SU-DHL-6 (cell line): Measurements from ENCODE around the gene RELN.

ENCODE experiments used
- H2AFZ ChIP-seq: fragments of 200-600 bp; sonication (generic); 2 replicates; pipeline ENCODE4 v1.6.1; 2014; ENCODE audit warnings: low read depth, mild to moderate bottlenecking, moderate library complexity, mixed read lengths, antibody characterized with exemption, low read length; ENCODE audit not compliant: severe bottlenecking
- H3F3A ChIP-seq: fragments of 200-600 bp; shearing (Covaris generic); 2 replicates; pipeline ENCODE4 v1.6.0; 2016; ENCODE audit warnings: antibody characterized with exemption, mild to moderate bottlenecking; ENCODE audit not compliant: insufficient read depth
- H3K27ac ChIP-seq: fragments of 200-600 bp; sonication (generic); 2 replicates; pipeline ENCODE4 v1.5.1; 2016; ENCODE audit warnings: low read depth, mild to moderate bottlenecking, low read length, moderate library complexity, mixed read lengths
- H3K27me3 ChIP-seq: fragments of 200-600 bp; sonication (generic), shearing (Covaris generic); 2 replicates; pipeline ENCODE4 v1.6.0; 2014; ENCODE audit warnings: mild to moderate bottlenecking, low read length
- H3K36me3 ChIP-seq: fragments of 200-600 bp; sonication (generic); 2 replicates; pipeline ENCODE4 v1.6.1; 2014; ENCODE audit warnings: mild to moderate bottlenecking, low read length, mixed read lengths
- H3K4me2 ChIP-seq: fragments of 300-600, 200-600 bp; shearing (Covaris generic), sonication (generic); 2 replicates; pipeline ENCODE4 v1.6.0; 2014; ENCODE audit warnings: low read length, low read depth, mild to moderate bottlenecking; ENCODE audit not compliant: poor library complexity, severe bottlenecking
- H3K4me3 ChIP-seq: fragments of 200-600 bp; sonication (generic); 2 replicates; pipeline ENCODE4 v1.5.1; 2014; ENCODE audit warnings: antibody characterized with exemption, low read length, mild to moderate bottlenecking, mixed read lengths; ENCODE audit not compliant: insufficient read depth, poor library complexity, severe bottlenecking
- H3K79me2 ChIP-seq: fragments of 200-600 bp; sonication (generic); 2 replicates; pipeline ENCODE4 v1.6.1; 2014; ENCODE audit warnings: mild to moderate bottlenecking, low read length, moderate library complexity; ENCODE audit not compliant: insufficient read depth
- H3K9ac ChIP-seq: fragments of 200-600 bp; sonication (generic); 2 replicates; pipeline ENCODE4 v1.7.0; 2014; ENCODE audit warnings: mild to moderate bottlenecking, low read length
- H3K9me2 ChIP-seq: fragments of 200-600 bp; sonication (generic); replicated peaks from 2 replicates; pipeline ENCODE4 v1.6.1; 2014; ENCODE audit warnings: low read length; ENCODE audit not compliant: insufficient read depth
- H3K9me3 ChIP-seq: fragments of 200-600 bp; sonication (generic); 2 replicates; pipeline ENCODE4 v1.6.1; 2014; ENCODE audit warnings: low read length, mixed read lengths; ENCODE audit not compliant: insufficient read depth
- H4K20me1 ChIP-seq: fragments of 200-600 bp; sonication (generic); 2 replicates; pipeline ENCODE4 v1.6.1; 2014; ENCODE audit warnings: low read depth, mild to moderate bottlenecking, antibody characterized with exemption, low read length, moderate library complexity, mixed read lengths
- CTCF ChIP-seq: fragments of 200-600 bp; sonication (generic); IDR thresholded peaks from one replicate; pipeline ENCODE4 v1.5.1; 2017; ENCODE audit warnings: antibody characterized with exemption, mild to moderate bottlenecking, low read length, moderate library complexity; ENCODE audit not compliant: insufficient read depth, poor library complexity, severe bottlenecking
- EZH2phosphoT487 ChIP-seq: fragments of 200-600 bp; sonication (generic), shearing (Covaris generic); conservative IDR thresholded peaks from 2 replicates; pipeline ENCODE4 v1.6.1; 2018; ENCODE audit warnings: mild to moderate bottlenecking, antibody characterized with exemption, low read length, moderate library complexity, mixed read lengths

Gene RELN

GRCh38 chr7:103592844-103593243 is 396.6 kb downstream of the RELN start:
- Histone ChIP-seq H3F3A (no peaks in the 10 kb centered on the region), H3K27ac (no peak overlapping the region), H3K36me3 (no peaks in the 10 kb centered on the region), H4K20me1 (no peaks in the 10 kb centered on the region), H3K79me2 (no peaks in the 10 kb centered on the region), H3K9me2 (no peaks in the 10 kb centered on the region), H3K9me3 (no peaks in the 10 kb centered on the region), H3K9ac (no peak overlapping the region), H3K27me3 (no peaks in the 10 kb centered on the region), H2AFZ (no peak overlapping the region), H3K4me2 (no peak overlapping the region), H3K4me3 (no peak overlapping the region)
- TF ChIP-seq EZH2phosphoT487, result no peak
- no peak for TF ChIP-seq CTCF

GRCh38 chr7:103592187-103592586 is 397.3 kb downstream of the RELN start:
- H3F3A ChIP-seq, result no peaks in the 10 kb centered on the region
- TF ChIP-seq CTCF (no peak), EZH2phosphoT487 (no peak)
- no peaks in the 10 kb centered on the region for H3K36me3 ChIP-seq

GRCh38 chr7:103580031-103580430 is 409.4 kb downstream of the RELN start:
- no peaks in the 10 kb centered on the region for H3K27me3 ChIP-seq
- H3K27ac ChIP-seq, result no peak overlapping the region
- H3K9me3 ChIP-seq, result no peaks in the 10 kb centered on the region
- no peak overlapping the region for H3K9ac ChIP-seq
- no peaks in the 10 kb centered on the region for H3K36me3 ChIP-seq
- H3F3A ChIP-seq, result no peaks in the 10 kb centered on the region
- no peak overlapping the region for H3K4me3 ChIP-seq
- H3K4me2 ChIP-seq, result no peak overlapping the region
- no peak overlapping the region for H2AFZ ChIP-seq
- no peak for TF ChIP-seq EZH2phosphoT487
- no peak for TF ChIP-seq CTCF
- H4K20me1 ChIP-seq, result no peaks in the 10 kb centered on the region
- H3K79me2 ChIP-seq, result no peaks in the 10 kb centered on the region
- no peaks in the 10 kb centered on the region for H3K9me2 ChIP-seq

More at GRCh38 chr7:103592187-103592586, 397.3 kb downstream of the RELN start:
- no peak overlapping the region for H3K4me2 ChIP-seq
- H3K27ac ChIP-seq, result no peak overlapping the region
- no peak overlapping the region for H3K9ac ChIP-seq
- no peaks in the 10 kb centered on the region for H3K79me2 ChIP-seq
- no peaks in the 10 kb centered on the region for H3K9me3 ChIP-seq
- no peaks in the 10 kb centered on the region for H4K20me1 ChIP-seq
- H3K9me2 ChIP-seq, result no peaks in the 10 kb centered on the region
- no peak overlapping the region for H2AFZ ChIP-seq
- no peaks in the 10 kb centered on the region for H3K27me3 ChIP-seq
- no peak overlapping the region for H3K4me3 ChIP-seq
